ENCODE results near the gene ATP1A4. TPM values are rescaled to one million over a fixed set of nuclear protein-coding genes. Genes with fewer than 3 reads are reported as not detected.

The ATP1A4 gene
- total RNA-seq, result not detected in 2 replicates

GRCh38 chr1:160151303-160151702 lies at the start of gene ATP1A4:
ATP1A4 (plus strand) TSS chr1:160151603; CDS start chr1:160152041, 438 bp downstream.

GRCh38 chr1:160115545-160116282 lies 35.7 kb upstream of the ATP1A4 start, which contains the start of gene ATP1A2:
ATP1A2 (plus strand) TSS chr1:160115759; CDS start chr1:160115862, 103 bp downstream.

GRCh38 chr1:160189649-160190625 lies 38.5 kb downstream of the ATP1A4 start, which contains the start of gene CASQ1:
CASQ1 (plus strand) TSS chr1:160190575; CDS start chr1:160190752, 177 bp downstream.

GRCh38 chr1:160205242-160206035 lies 54.0 kb downstream of the ATP1A4 start, which contains the start of gene PEA15:
PEA15 (plus strand) TSS chr1:160205384; CDS start chr1:160211545, 6,161 bp downstream.

Other genes with a start within 250 kb of the ATP1A4 start
- gene TAGLN2, start 226.1 kb upstream of the ATP1A4 start, total RNA-seq, result 285 and 303 TPM in 2 replicates
- gene IGSF9, start 206.0 kb upstream of the ATP1A4 start, total RNA-seq, result not detected in 2 replicates
- not detected in 2 replicates for gene SLAMF9, start 197.4 kb upstream of the ATP1A4 start, total RNA-seq
- 2.3 and 4.0 TPM in 2 replicates for gene PIGM, start 119.6 kb upstream of the ATP1A4 start, total RNA-seq
- gene KCNJ10, start 81.4 kb upstream of the ATP1A4 start, total RNA-seq, result not detected in 2 replicates
- gene KCNJ9, start 70.1 kb upstream of the ATP1A4 start, total RNA-seq, result not detected in 2 replicates
- gene IGSF8, start 53.0 kb upstream of the ATP1A4 start, total RNA-seq, result 10.4 and 11.4 TPM in 2 replicates
- gene ATP1A2, start 35.8 kb upstream of the ATP1A4 start, total RNA-seq, result 1.4 and 1.8 TPM in 2 replicates
- not detected in 2 replicates for gene CASQ1, start 39.0 kb downstream of the ATP1A4 start, total RNA-seq
- gene PEA15, start 53.8 kb downstream of the ATP1A4 start, total RNA-seq, result 81.7 and 87.2 TPM in 2 replicates
- gene DCAF8, start 110.9 kb downstream of the ATP1A4 start, total RNA-seq, result 54.7 and 56.3 TPM in 2 replicates
- gene PEX19, start 133.5 kb downstream of the ATP1A4 start, total RNA-seq, result 47.3 and 56.5 TPM in 2 replicates
- 165 and 166 TPM in 2 replicates for gene COPA, start 191.6 kb downstream of the ATP1A4 start, total RNA-seq
- gene NCSTN, start 191.8 kb downstream of the ATP1A4 start, total RNA-seq, result 75.6 and 89.0 TPM in 2 replicates
- not detected in 2 replicates for gene NHLH1, start 215.5 kb downstream of the ATP1A4 start, total RNA-seq
- gene VANGL2, start 249.0 kb downstream of the ATP1A4 start, total RNA-seq, result 0.20 and 1.6 TPM in 2 replicates

Data from cardiac ventricle fibroblast (primary cell).